GM21825 (cell line): Measurements from ENCODE around the gene TAS2R1.

Source experiments
- ATAC-seq: cut with Tn5 transposase; IDR thresholded peaks from one replicate; pipeline ENCODE4 v1.9.1; 2021; ENCODE audit warnings: mild to moderate bottlenecking, moderate library complexity; ENCODE audit not compliant: unreplicated experiment

Gene TAS2R1

GRCh38 chr5:9589049-9589835 lies 40.9 kb downstream of the TAS2R1 start:
- ATAC-seq: no peak

GRCh38 chr5:9588254-9588653 lies 41.9 kb downstream of the TAS2R1 start:
- ATAC-seq: no peak

GRCh38 chr5:9587135-9587534 lies 43.0 kb downstream of the TAS2R1 start:
- ATAC-seq: no peak

- no peak for ATAC-seq
These were observed 47.7 kb downstream of the TAS2R1 start for GRCh38 chr5:9582406-9582805.
